H9 (cell line): ENCODE results near the gene ATP10B. TPM values are rescaled to one million over a fixed set of nuclear protein-coding genes. Genes with fewer than 3 reads are reported as not detected.

ENCODE experiments used
- DNase-seq: peaks from one replicate; pipeline ENCODE4 v3.0.0-alpha.2; 2017
- H2AFZ ChIP-seq: one replicate; pipeline ENCODE4 v1.6.1; 2013; ENCODE audit warnings: mild to moderate bottlenecking, low read length, control low read depth, moderate library complexity
- H2AK5ac ChIP-seq: 2 replicates; pipeline ENCODE4 v1.6.1; 2013; ENCODE audit warnings: low read length, control low read depth, mixed read lengths; ENCODE audit not compliant: insufficient read length
- H2BK120ac ChIP-seq: one replicate; pipeline ENCODE4 v1.6.1; 2013; ENCODE audit warnings: low read depth, mild to moderate bottlenecking, low read length, control low read depth, inconsistent platforms; ENCODE audit not compliant: poor library complexity, severe bottlenecking
- H2BK12ac ChIP-seq: 2 replicates; pipeline ENCODE4 v1.6.1; 2013; ENCODE audit warnings: low read length, control low read depth, mixed read lengths, low read depth; ENCODE audit not compliant: insufficient read length
- H2BK15ac ChIP-seq: 2 replicates; pipeline ENCODE4 v1.6.1; 2013; ENCODE audit warnings: low read depth, low read length, control low read depth
- H2BK20ac ChIP-seq: one replicate; pipeline ENCODE4 v1.6.1; 2013; ENCODE audit warnings: low read depth, mild to moderate bottlenecking, low read length, control low read depth, inconsistent platforms; ENCODE audit not compliant: poor library complexity, severe bottlenecking
- H2BK5ac ChIP-seq: 2 replicates; pipeline ENCODE4 v1.6.1; 2013; ENCODE audit warnings: low read length, control low read depth, mixed read lengths; ENCODE audit not compliant: insufficient read length
- H3K14ac ChIP-seq: 2 replicates; pipeline ENCODE4 v1.6.1; 2013; ENCODE audit warnings: low read length, control low read depth; ENCODE audit not compliant: insufficient read depth
- H3K18ac ChIP-seq: 2 replicates; pipeline ENCODE4 v1.6.1; 2013; ENCODE audit warnings: low read depth, mild to moderate bottlenecking, mixed read lengths, low read length, control low read depth; ENCODE audit not compliant: insufficient read length
- H3K23ac ChIP-seq: 2 replicates; pipeline ENCODE4 v1.6.1; 2013; ENCODE audit warnings: low read length, control low read depth, mixed read lengths, low read depth; ENCODE audit not compliant: insufficient read length
- H3K23me2 ChIP-seq: 2 replicates; pipeline ENCODE4 v1.6.1; 2013; ENCODE audit warnings: low read depth, mild to moderate bottlenecking, mixed read lengths, low read length, control low read depth; ENCODE audit not compliant: insufficient read length, poor library complexity, severe bottlenecking
- H3K27ac ChIP-seq: 2 replicates; pipeline ENCODE4 v1.5.1; 2013; ENCODE audit warnings: low read length, control low read depth, mixed read lengths, low read depth; ENCODE audit not compliant: insufficient read length
- H3K27me3 ChIP-seq: 2 replicates; pipeline ENCODE4 v1.6.1; 2013; ENCODE audit warnings: low read length, control low read depth, inconsistent platforms; ENCODE audit not compliant: insufficient read depth
- H3K4ac ChIP-seq: 2 replicates; pipeline ENCODE4 v1.6.1; 2013; ENCODE audit warnings: low read depth, mild to moderate bottlenecking, control low read depth, inconsistent platforms, low read length, moderate library complexity
- H3K4me1 ChIP-seq: 2 replicates; pipeline ENCODE4 v1.6.1; 2013; ENCODE audit warnings: low read length, control low read depth, inconsistent platforms; ENCODE audit not compliant: insufficient read depth
- H3K4me2 ChIP-seq: 2 replicates; pipeline ENCODE4 v1.6.1; 2013; ENCODE audit warnings: low read length, control low read depth, mixed read lengths; ENCODE audit not compliant: insufficient read length, insufficient read depth
- H3K56ac ChIP-seq: 2 replicates; pipeline ENCODE4 v1.6.1; 2013; ENCODE audit warnings: low read depth, mild to moderate bottlenecking, mixed read lengths, low read length, control low read depth; ENCODE audit not compliant: insufficient read length
- H3K79me1 ChIP-seq: 2 replicates; pipeline ENCODE4 v1.6.1; 2013; ENCODE audit warnings: low read depth, mild to moderate bottlenecking, moderate library complexity, low read length, control low read depth, inconsistent platforms; ENCODE audit not compliant: insufficient read depth, poor library complexity, severe bottlenecking
- H3K79me2 ChIP-seq: 2 replicates; pipeline ENCODE4 v1.6.1; 2013; ENCODE audit warnings: low read length, control low read depth, inconsistent platforms; ENCODE audit not compliant: insufficient read depth
- H3K9ac ChIP-seq: 2 replicates; pipeline ENCODE4 v1.6.1; 2013; ENCODE audit warnings: low read length, control low read depth, mixed read lengths; ENCODE audit not compliant: insufficient read length; ENCODE audit errors: extremely low read depth
- H3K9me3 ChIP-seq: one replicate; pipeline ENCODE4 v1.6.1; 2013; ENCODE audit warnings: low read depth, low read length, inconsistent platforms; ENCODE audit not compliant: control insufficient read depth
- H3T11ph ChIP-seq: one replicate; pipeline ENCODE4 v1.6.1; 2013; ENCODE audit warnings: mild to moderate bottlenecking, low read length, control low read depth, inconsistent platforms
- H4K20me1 ChIP-seq: one replicate; pipeline ENCODE4 v1.6.1; 2013; ENCODE audit not compliant: control insufficient read depth, insufficient read length, insufficient read depth
- H4K5ac ChIP-seq: 2 replicates; pipeline ENCODE4 v1.6.1; 2013; ENCODE audit warnings: low read depth, mild to moderate bottlenecking, mixed read lengths, low read length, control low read depth; ENCODE audit not compliant: insufficient read length
- H4K8ac ChIP-seq: replicated peaks from 2 replicates; pipeline ENCODE4 v1.6.1; 2013; ENCODE audit warnings: low read length, control low read depth, mixed read lengths, low read depth; ENCODE audit not compliant: insufficient read length
- H4K91ac ChIP-seq: 2 replicates; pipeline ENCODE4 v1.6.1; 2013; ENCODE audit warnings: low read depth, mild to moderate bottlenecking, moderate library complexity, mixed read lengths, low read length, control low read depth; ENCODE audit not compliant: insufficient read length
- H3K27ac Mint-ChIP-seq, 3 experiments: 2 replicates in 2 of 3; 3 replicates in 1 of 3; pipeline ENCODE4 v1.8.0; 2020 to 2021; ENCODE audit warnings: mixed read lengths in 3 of 3, mild to moderate bottlenecking in 1 of 3, moderate library complexity in 1 of 3
- H3K27me3 Mint-ChIP-seq: 2 replicates; pipeline ENCODE4 v1.8.0; 2021; ENCODE audit warnings: low read depth, mild to moderate bottlenecking, moderate library complexity, mixed read lengths
- H3K36me3 Mint-ChIP-seq, 3 experiments: 2 replicates in 2 of 3; 3 replicates in 1 of 3; pipeline ENCODE4 v1.8.0; 2020 to 2021; ENCODE audit warnings: low read depth in 3 of 3, mixed read lengths in 3 of 3; ENCODE audit not compliant: insufficient read depth in 1 of 3
- H3K4me1 Mint-ChIP-seq, 2 experiments: 2 replicates each; pipeline ENCODE4 v1.8.0; 2020; ENCODE audit warnings: mixed read lengths in 2 of 2
- H3K4me3 Mint-ChIP-seq, 2 experiments: 2 replicates in 1 of 2; 3 replicates in 1 of 2; pipeline ENCODE4 v1.8.0; 2020 to 2021; ENCODE audit warnings: mild to moderate bottlenecking in 2 of 2, mixed read lengths in 2 of 2, moderate library complexity in 1 of 2
- H3K9me3 Mint-ChIP-seq, 2 experiments: 2 replicates in 1 of 2; 3 replicates in 1 of 2; pipeline ENCODE4 v1.8.0; 2020; ENCODE audit warnings: mild to moderate bottlenecking in 2 of 2, mixed read lengths in 2 of 2, moderate library complexity in 1 of 2
- WGBS: extraction: QIAGEN DNeasy Blood & Tissue Kit; methylation state at CpG from one replicate; pipeline ENCODE4 v1.1.7; 2013; ENCODE audit warnings: missing lambda C conversion rate, low lambda C conversion rate, mixed read lengths; ENCODE audit not compliant: insufficient read length; ENCODE audit errors: extremely low coverage; 5-methylcytosine and 5-hydroxymethylcytosine counted together
- total RNA-seq: library from RNA; stranded (reverse); gene quantifications from 2 replicates; pipeline ENCODE4 v1.2.1, GENCODE V29; 2021
- TF ChIP-seq, protein P1 (sequence below): fragments of 200-600 bp; sonication (generic); conservative IDR thresholded peaks from 3 replicates; pipeline ENCODE4 v1.8.0; 2021; ENCODE audit warnings: antibody characterized with exemption, mild to moderate bottlenecking

ATP10B gene
- total RNA-seq, 1 experiment from 2014 or later = 0.42 TPM

DNA sequence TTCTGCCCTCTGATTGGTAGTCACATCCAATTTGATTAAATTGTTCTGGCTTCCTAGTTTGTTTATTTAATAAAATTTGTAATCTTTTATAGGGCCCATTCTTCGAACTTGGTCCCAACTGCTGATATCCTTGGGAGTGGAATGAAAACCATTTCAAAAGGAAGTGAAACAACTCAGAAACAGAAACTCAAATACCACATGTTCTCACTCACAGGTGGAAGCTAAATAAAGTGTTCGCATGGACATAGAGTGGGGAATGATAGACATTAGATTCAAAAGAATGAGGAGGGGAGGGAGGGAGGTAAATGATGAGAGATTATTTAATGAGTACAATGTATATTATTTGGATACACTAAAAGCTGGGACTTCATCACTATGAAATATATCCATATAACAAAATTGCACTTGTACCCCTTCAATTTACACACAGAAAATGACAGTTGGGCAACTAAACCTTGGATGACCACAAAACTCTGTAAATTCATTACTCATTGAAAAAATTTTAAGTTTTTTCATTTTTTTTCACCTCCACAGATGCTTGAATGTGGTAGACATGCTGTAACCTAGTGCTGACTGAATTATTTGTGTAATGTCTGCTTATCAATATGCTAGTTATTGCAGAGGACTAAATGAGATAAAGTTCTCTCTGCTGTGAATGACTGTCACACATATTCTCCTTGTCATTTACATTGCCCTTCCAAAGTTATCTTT lies 16.0 kb downstream of the ATP10B start:
- H2AFZ ChIP-seq = no peak overlapping the region
- H3K9ac ChIP-seq = no peak overlapping the region
- H3K4me2 ChIP-seq = no peak overlapping the region
- no peak overlapping the region for H3K18ac ChIP-seq
- no CpG with 5 or more reads among the region's 2 CpGs for WGBS
- H3K27ac Mint-ChIP-seq = no peak overlapping the region
- TF ChIP-seq, protein P1, sequence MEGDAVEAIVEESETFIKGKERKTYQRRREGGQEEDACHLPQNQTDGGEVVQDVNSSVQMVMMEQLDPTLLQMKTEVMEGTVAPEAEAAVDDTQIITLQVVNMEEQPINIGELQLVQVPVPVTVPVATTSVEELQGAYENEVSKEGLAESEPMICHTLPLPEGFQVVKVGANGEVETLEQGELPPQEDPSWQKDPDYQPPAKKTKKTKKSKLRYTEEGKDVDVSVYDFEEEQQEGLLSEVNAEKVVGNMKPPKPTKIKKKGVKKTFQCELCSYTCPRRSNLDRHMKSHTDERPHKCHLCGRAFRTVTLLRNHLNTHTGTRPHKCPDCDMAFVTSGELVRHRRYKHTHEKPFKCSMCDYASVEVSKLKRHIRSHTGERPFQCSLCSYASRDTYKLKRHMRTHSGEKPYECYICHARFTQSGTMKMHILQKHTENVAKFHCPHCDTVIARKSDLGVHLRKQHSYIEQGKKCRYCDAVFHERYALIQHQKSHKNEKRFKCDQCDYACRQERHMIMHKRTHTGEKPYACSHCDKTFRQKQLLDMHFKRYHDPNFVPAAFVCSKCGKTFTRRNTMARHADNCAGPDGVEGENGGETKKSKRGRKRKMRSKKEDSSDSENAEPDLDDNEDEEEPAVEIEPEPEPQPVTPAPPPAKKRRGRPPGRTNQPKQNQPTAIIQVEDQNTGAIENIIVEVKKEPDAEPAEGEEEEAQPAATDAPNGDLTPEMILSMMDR = no peak
- no peaks in the 10 kb centered on the region for H3K79me2 ChIP-seq
- no peak overlapping the region for H2BK120ac ChIP-seq
- no peaks in the 10 kb centered on the region for H3K23me2 ChIP-seq
- H4K8ac ChIP-seq = no peak overlapping the region
- H3K9me3 ChIP-seq = no peaks in the 10 kb centered on the region
- H3K36me3 Mint-ChIP-seq = peaks cover 0 to 8% (median 0%) of the 10 kb centered on the region in 3 experiments; a peak in 2 of 7 replicates
- H3K4me1 ChIP-seq = no peaks in the 10 kb centered on the region
- no peak overlapping the region for H2AK5ac ChIP-seq
- H2BK5ac ChIP-seq = no peak overlapping the region
- H3K4me3 Mint-ChIP-seq = no peak overlapping the region
- no peak overlapping the region for H3K23ac ChIP-seq
- H3K14ac ChIP-seq = no peak overlapping the region
- H2BK12ac ChIP-seq = no peak overlapping the region
- no peak for DNase-seq
- H3K9me3 Mint-ChIP-seq = peaks cover 0 to 7% of the 10 kb centered on the region in 2 experiments; a peak in 2 of 5 replicates
- H2BK15ac ChIP-seq = no peak overlapping the region
- no peaks in the 10 kb centered on the region for H3K4me1 Mint-ChIP-seq
- no peak overlapping the region for H3K27ac ChIP-seq
- no peak overlapping the region for H3K56ac ChIP-seq
- H4K91ac ChIP-seq = no peak overlapping the region
- no peaks in the 10 kb centered on the region for H3K27me3 Mint-ChIP-seq
- H4K5ac ChIP-seq = no peak overlapping the region
- no peaks in the 10 kb centered on the region for H4K20me1 ChIP-seq
- no peaks in the 10 kb centered on the region for H3K79me1 ChIP-seq
- H2BK20ac ChIP-seq = no peak overlapping the region
- no peaks in the 10 kb centered on the region for H3K27me3 ChIP-seq
- no peak overlapping the region for H3T11ph ChIP-seq
- no peak overlapping the region for H3K4ac ChIP-seq
